Keratinocyte (primary cell): ENCODE measurements around the gene MAVS.

Experiments used
- CTCF ChIP-seq, 3 experiments: IDR thresholded peaks in 1 of 3; conservative IDR thresholded peaks in 1 of 3; optimal IDR thresholded peaks in 1 of 3; 2 replicates in 2 of 3; 3 replicates in 1 of 3; pipeline versions ENCODE3 to v1.5.1; 2011; ENCODE audit warnings: low read length in 3 of 3, mild to moderate bottlenecking in 3 of 3, moderate library complexity in 2 of 3, control low read depth in 1 of 3, inconsistent platforms in 1 of 3; ENCODE audit not compliant: insufficient read depth in 2 of 3; ENCODE audit errors: extremely low read depth in 1 of 3
- EZH2 ChIP-seq: IDR thresholded peaks from one replicate; pipeline ENCODE4 v1.6.1; 2012; ENCODE audit warnings: inconsistent platforms, mild to moderate bottlenecking, low read length, moderate library complexity

GRCh38 chr20:3876676-3877075, 30.0 kb downstream of the MAVS start:
- no peak for TF ChIP-seq CTCF (optimal IDR thresholded peaks at IDR 0.05 in 1 of 3, IDR thresholded peaks at IDR 0.05 in 1 of 3, conservative IDR thresholded peaks at IDR 0.05 in 1 of 3; ENCODE audit: extremely low read depth in 1 of 3, insufficient read depth in 2 of 3, low read length in 3 of 3)
- no peak for TF ChIP-seq EZH2
